Adrenal gland (tissue), 12 donors: ENCODE data around the gene PSMB3. TPM values are rescaled to one million over a fixed set of nuclear protein-coding genes. Genes with fewer than 3 reads are reported as not detected.
A peak's percentile ranks its signal among the peaks of the same experiment; 100 is the strongest.

ENCODE experiments used
- DNase-seq, 7 donors: peaks; one replicate each; pipeline ENCODE4 v3.0.0-alpha.2; 2019 to 2020
- H3K27ac ChIP-seq, 5 donors: fragments of 200-600 bp; sonication (generic) in 4 of 5; 1 replicate in 3 of 5; 2 replicates in 2 of 5; pipeline versions ENCODE4 v1.5.1 to v1.8.0; 2016 to 2020; ENCODE audit warnings: mild to moderate bottlenecking in 1 of 5
- H3K27me3 ChIP-seq: fragments of 200-600 bp; 2 replicates; pipeline ENCODE4 v1.8.0; 2021
- H3K36me3 ChIP-seq, 2 donors: fragments of 200-600 bp; replicated peaks in 1 of 2; 1 replicate in 1 of 2; 2 replicates in 1 of 2; pipeline versions ENCODE4 v1.5.1 to v1.8.0; 2018 to 2022
- H3K4me1 ChIP-seq, 2 donors: fragments of 200-600 bp; replicated peaks in 1 of 2; 1 replicate in 1 of 2; 2 replicates in 1 of 2; pipeline versions ENCODE4 v1.5.1 to v1.8.0; 2018 to 2021
- H3K4me3 ChIP-seq, 4 donors: fragments of 200-600 bp; sonication (generic) in 3 of 4; one replicate each; pipeline ENCODE4 v1.5.1; 2016 to 2018
- H3K9me3 ChIP-seq, 3 donors: fragments of 200-600 bp; sonication (generic) in 1 of 3; replicated peaks in 1 of 3; 1 replicate in 2 of 3; 2 replicates in 1 of 3; pipeline versions ENCODE4 v1.5.1 to v1.8.0; 2016 to 2021
- CTCF ChIP-seq, 6 experiments: fragments of 450-650 bp in 4 of 6; fragments of 200-600 bp in 2 of 6; sonication (generic) in 1 of 6; IDR thresholded peaks; 1 replicate in 5 of 6; 2 replicates in 1 of 6; pipeline versions ENCODE4 v1.5.1 to v1.8.0; 2016 to 2021; ENCODE audit warnings: antibody characterized with exemption in 6 of 6, mild to moderate bottlenecking in 2 of 6, moderate library complexity in 1 of 6
- POLR2A ChIP-seq, 2 donors: fragments of 450-650 bp; IDR thresholded peaks; one replicate each; pipeline ENCODE4 v1.6.1; 2017; ENCODE audit warnings: antibody characterized with exemption in 2 of 2, mild to moderate bottlenecking in 2 of 2, moderate library complexity in 1 of 2
- WGBS, 4 donors: extraction: QIAGEN DNeasy Blood & Tissue Kit in 2 of 4; methylation state at CpG; one replicate each; pipeline versions ENCODE4 v1.1.5 to v1.1.7; 2013 to 2017; 5-methylcytosine and 5-hydroxymethylcytosine counted together
- intact Hi-C, 2 donors: fragments of 100-400 bp; cut with DNase I; formaldehyde crosslinking; loops; one replicate each; pipeline versions ENCODE4 v1.14.1 to v1.15.0; 2022 to 2023
- polyA plus RNA-seq, 3 donors: library from polyadenylated mRNA; stranded (reverse); fragments of 200-250 nt in 2 of 3; fragments of 350-450 nt in 1 of 3; fragmentation: Illumina TruSeq in 1 of 3; extraction: RNeasy Lipid Tissue Mini Kit (QIAGEN cat#74804) in 1 of 3; gene quantifications; one replicate each; pipeline ENCODE4 v1.2.3, GENCODE V29; 2013 to 2014
- total RNA-seq, 9 donors: library from RNA; depleted of rRNA in 4 of 9; stranded (reverse); fragments of >200 nt in 4 of 9; fragments of 120-200 nt in 1 of 9; fragmentation: NEBNext Ultra II Directional in 1 of 9; extraction: Animal tissue kit (Norgen Biotek cat#: 25700) in 1 of 9; gene quantifications; one replicate each; pipeline versions ENCODE4 v1.1.0 to v1.2.4, GENCODE V29; 2013 to 2023
- donor health status: healthy with polysubstance abuse.
- donor health status: Bipolar disorder and iron deficiency.
- donor health status: DM: yes; HTN: yes; CAD: no.
- donor health status: DM: no; HTN: no; CAD: no.
- donor health status: DM: no; HTN: no; CAD: no.
- donor health status: DM: yes; HTN: yes; CAD: no.

The PSMB3 gene
- total and polyA plus RNA-seq, 12 donors = 138 to 556 (median 242) TPM

GRCh38 chr17:38791162-38791561 is 38.6 kb downstream of the PSMB3 start:
- Histone ChIP-seq H3K9me3 (no peaks in the 10 kb centered on the region), H3K4me1 (peaks cover 7 to 35% of the 10 kb centered on the region in 2 donors), H3K27ac (no peak overlapping the region), H3K27me3 (no peaks in the 10 kb centered on the region), H3K4me3 (no peak overlapping the region), H3K36me3 (peaks cover 0 to 5% of the 10 kb centered on the region in 2 donors)
- intact Hi-C loops = no loop called here
- WGBS, 4 donors = 67 to 83% (median 79%) methylated on average over 5 of the region's 5 CpGs
- TF ChIP-seq POLR2A (IDR thresholded peaks at IDR 0.05) (no peak), CTCF (IDR thresholded peaks at IDR 0.05) (no peak)
- DNase-seq = no peak

- WGBS, 4 donors = 91 to 94% (median 92%) methylated on average over 5 of the region's 5 CpGs
- TF ChIP-seq CTCF (IDR thresholded peaks at IDR 0.05) (no peak), POLR2A (IDR thresholded peaks at IDR 0.05) (no peak)
- Histone ChIP-seq H3K36me3 (no peaks in the 10 kb centered on the region), H3K9me3 (no peaks in the 10 kb centered on the region), H3K27ac (no peak overlapping the region), H3K27me3 (no peaks in the 10 kb centered on the region), H3K4me1 (peaks cover 22 to 53% of the 10 kb centered on the region in 2 donors), H3K4me3 (no peak overlapping the region)
- intact Hi-C loops = no loop called here
- DNase-seq = no peak
These were observed 41.7 kb downstream of the PSMB3 start for GRCh38 chr17:38794221-38794620.

- Histone ChIP-seq H3K4me3 (no peak overlapping the region), H3K27me3 (no peaks in the 10 kb centered on the region), H3K9me3 (no peaks in the 10 kb centered on the region), H3K4me1 (peaks cover 15 to 42% of the 10 kb centered on the region in 2 donors), H3K36me3 (peaks cover 0 to 7% of the 10 kb centered on the region in 2 donors), H3K27ac (no peak overlapping the region)
- intact Hi-C loops = no loop called here
- TF ChIP-seq CTCF (IDR thresholded peaks at IDR 0.05) (no peak), POLR2A (IDR thresholded peaks at IDR 0.05) (no peak)
- DNase-seq = no peak
- 62 to 77% (median 70%) methylated on average over 5 of the region's 5 CpGs for WGBS, 4 donors
These were observed 44.1 kb downstream of the PSMB3 start for GRCh38 chr17:38796451-38797157.

- H3K27ac ChIP-seq = peak overlapping the region in 2 of 5 donors; percentile 39 to 100
- peak overlapping the region in 1 of 4 donors; percentile 99 for H3K4me3 ChIP-seq
- intact Hi-C loops = no loop called here
These were observed 44.6 kb downstream of the PSMB3 start for GRCh38 chr17:38797158-38797490.

More at GRCh38 chr17:38797158-38797490, 44.6 kb downstream of the PSMB3 start:
- TF ChIP-seq POLR2A (IDR thresholded peaks at IDR 0.05) (no peak), CTCF (IDR thresholded peaks at IDR 0.05) (no peak)
- no peak for DNase-seq
- no peaks in the 10 kb centered on the region for H3K27me3 ChIP-seq
- H3K4me1 ChIP-seq = peaks cover 15 to 42% of the 10 kb centered on the region in 2 donors
- H3K36me3 ChIP-seq = peaks cover 0 to 12% of the 10 kb centered on the region in 2 donors
- H3K9me3 ChIP-seq = no peaks in the 10 kb centered on the region
- 74 to 83% (median 78%) methylated on average over 5 of the region's 5 CpGs for WGBS, 4 donors
